WI38 (cell line): ENCODE measurements around the gene SLAMF1.
"Not testable (repeated sequence)": the region's sequence is repeated elsewhere in the genome, so short reads cannot be mapped to it uniquely, and the experiment has no call there.

Experiments used
- H3K4me3 ChIP-seq: 2 replicates; pipeline ENCODE4 v1.5.1; 2011; ENCODE audit warnings: low read depth, mild to moderate bottlenecking, control low read depth, low read length
- TF ChIP-seq, protein P1 (sequence below): IDR thresholded peaks from 2 replicates; pipeline ENCODE4 v1.5.1; 2012; ENCODE audit warnings: low read depth, mild to moderate bottlenecking, control low read depth, low read length

Gene SLAMF1

DNA sequence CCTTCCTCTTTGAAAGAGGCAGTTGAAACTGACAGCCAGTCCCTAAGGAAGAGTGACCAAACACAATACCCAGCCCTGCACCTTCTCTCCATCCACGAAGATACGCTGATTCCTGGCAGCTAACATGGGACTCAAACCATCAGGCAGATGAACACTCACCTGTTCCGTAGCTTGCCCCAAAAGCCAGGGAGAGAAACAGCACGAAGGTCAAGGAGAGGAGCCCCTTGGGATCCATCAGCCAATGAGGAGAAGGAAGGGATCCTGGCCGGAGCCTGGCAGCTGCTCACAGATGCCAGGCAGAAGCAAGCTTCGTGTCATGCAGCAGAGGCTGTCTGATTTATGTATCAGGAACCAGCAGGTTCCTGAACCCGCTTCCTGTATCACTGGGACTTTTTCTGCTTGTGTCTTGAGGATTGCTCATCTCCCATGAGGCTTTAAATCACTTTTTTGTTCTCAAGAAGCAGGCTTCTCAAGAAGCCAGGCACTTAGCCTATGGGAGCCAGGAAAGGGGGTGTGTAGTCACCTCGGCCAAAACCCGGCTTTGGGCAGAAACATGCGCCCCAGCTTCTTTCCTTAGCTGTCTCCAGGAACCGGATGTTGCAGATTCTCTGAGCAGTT, at the start of gene SLAMF1:
SLAMF1 (minus strand) TSS at position 334 of the 618 bp plus-strand sequence; CDS start at position 235, 99 bp downstream.
- TF ChIP-seq, protein P1, sequence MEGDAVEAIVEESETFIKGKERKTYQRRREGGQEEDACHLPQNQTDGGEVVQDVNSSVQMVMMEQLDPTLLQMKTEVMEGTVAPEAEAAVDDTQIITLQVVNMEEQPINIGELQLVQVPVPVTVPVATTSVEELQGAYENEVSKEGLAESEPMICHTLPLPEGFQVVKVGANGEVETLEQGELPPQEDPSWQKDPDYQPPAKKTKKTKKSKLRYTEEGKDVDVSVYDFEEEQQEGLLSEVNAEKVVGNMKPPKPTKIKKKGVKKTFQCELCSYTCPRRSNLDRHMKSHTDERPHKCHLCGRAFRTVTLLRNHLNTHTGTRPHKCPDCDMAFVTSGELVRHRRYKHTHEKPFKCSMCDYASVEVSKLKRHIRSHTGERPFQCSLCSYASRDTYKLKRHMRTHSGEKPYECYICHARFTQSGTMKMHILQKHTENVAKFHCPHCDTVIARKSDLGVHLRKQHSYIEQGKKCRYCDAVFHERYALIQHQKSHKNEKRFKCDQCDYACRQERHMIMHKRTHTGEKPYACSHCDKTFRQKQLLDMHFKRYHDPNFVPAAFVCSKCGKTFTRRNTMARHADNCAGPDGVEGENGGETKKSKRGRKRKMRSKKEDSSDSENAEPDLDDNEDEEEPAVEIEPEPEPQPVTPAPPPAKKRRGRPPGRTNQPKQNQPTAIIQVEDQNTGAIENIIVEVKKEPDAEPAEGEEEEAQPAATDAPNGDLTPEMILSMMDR = no peak
- H3K4me3 ChIP-seq = no peak within 1 kb of the TSS

- H3K4me3 ChIP-seq = not testable (repeated sequence)
These were observed 45.5 kb upstream of the SLAMF1 start for GRCh38 chr1:160692390-160692789.

DNA sequence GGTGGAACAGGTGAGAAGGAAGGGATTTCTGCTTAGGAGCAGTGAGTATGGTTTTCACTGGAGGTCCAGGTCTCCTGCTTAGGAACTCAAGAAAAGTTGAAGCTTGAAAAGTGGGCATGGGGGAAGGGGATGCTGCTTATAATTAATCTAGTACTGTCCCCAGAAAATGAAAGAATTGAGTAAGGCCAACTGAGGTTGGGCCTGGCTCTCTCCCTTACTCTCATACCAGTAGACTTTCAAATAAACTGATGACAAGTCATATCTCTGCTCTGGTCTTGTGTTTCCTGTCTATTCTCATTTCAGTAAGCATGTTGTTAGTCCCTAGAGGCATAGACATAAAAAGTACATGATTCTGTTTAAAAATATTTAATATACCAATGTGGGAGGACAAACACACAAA, 38.4 kb upstream of the SLAMF1 start:
- TF ChIP-seq, protein P1 = no peak
- no peak overlapping the region for H3K4me3 ChIP-seq

DNA sequence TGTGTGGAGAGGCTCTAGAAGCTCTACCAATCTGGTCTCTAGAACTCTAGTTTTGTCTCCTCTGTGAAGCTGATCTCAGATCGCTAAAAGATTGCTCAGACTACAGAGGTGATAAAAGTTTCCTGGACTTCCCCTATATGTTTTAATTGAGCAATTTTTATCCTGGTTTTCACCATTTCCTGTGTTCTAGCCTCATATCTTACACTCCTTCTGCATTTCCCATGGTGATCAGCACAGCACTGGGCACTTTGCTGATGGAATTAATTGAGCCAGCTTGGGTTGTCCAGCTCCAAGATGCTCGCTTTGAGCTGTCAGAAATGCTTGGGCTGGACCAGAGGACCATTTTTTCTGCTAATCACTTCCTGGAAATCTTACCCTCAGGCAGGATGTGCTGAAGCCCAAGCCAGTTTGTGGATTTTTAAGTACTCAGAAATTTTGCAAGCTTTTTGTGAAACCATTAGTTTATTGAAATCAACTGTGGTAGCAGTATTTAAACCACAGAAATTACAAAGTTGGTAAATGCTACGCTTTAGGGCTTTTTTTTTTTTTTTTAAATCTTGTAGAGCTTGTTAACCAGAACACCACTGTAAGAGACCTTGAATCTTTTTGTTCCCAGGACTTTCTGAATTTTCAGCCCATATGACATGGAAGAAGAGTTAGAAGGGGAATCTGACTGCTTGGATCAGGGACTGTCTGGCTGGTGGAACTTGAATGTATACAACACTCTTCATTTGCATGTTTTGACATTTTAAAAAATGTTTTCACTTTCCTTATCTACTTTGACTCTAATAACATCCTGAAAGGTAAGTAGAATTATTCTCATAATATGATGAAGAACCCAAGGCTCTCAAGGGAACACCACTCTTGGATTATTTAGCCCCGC, 36.4 kb upstream of the SLAMF1 start:
- H3K4me3 ChIP-seq = no peak overlapping the region
- TF ChIP-seq, protein P1 = no peak

- H3K4me3 ChIP-seq = no peak overlapping the region
- TF ChIP-seq, protein P1 = no peak
These were observed 35.0 kb upstream of the SLAMF1 start for GRCh38 chr1:160681891-160682140.

DNA sequence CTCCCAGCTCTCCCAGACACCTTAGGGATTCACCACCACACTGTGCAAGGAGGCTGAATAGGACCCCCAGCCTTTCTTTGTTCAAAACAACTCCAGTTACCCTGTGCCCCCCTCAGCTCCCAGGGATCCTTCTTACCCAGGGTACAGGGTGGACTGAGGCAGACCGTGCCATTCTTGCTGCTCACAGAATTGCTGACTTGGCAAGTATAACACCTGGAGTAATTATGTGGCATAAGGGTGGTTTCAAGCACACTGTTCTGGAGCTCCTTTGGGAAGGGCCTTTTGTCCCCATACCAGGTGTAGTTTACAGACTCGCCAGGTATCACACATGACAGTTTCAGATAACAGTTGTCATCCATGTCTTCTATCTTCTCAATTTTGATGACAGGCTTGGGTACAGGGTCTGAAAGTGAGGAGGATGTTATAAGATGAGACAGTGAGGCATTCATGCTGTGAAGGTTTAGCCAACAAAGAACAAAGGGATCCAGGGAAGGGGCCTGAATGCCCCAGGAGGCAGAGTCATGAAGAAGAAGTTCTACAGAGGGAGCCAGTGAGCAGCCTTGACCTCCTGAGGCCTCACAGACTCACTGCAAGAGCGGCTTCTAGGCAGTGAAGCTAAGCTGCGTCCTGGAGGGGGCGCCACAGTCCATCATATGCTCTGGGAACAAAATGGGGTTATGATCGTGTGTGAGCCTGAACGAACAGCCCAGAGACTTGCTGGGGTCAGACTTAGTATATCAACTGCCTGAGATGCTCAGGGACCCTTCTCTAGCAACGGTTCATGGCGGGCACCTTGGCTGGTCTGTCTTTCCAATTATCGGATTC, 34.4 kb upstream of the SLAMF1 start:
- TF ChIP-seq, protein P1 = peak; percentile 29; the same call in 1 of the 2 replicates
- H3K4me3 ChIP-seq = no peak overlapping the region

DNA sequence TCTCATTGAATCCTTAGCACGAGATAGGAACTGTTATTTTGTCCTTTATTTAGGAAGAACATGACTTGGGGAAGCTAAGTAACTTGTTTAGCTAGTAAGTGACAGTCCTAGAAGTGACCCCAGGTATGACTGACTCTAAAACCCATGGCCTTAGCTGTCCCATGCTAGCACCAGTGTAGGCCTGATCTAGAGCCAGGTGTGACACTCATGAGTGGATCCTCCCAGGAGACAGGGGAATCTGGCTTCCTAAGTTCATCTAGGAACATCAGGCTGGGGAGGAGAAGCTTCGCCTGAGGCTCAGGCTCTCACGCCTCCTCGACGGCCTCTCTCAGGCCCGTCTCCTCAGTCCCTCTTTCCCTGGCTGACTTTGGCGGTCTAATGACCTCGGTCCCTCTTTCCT, 33.6 kb upstream of the SLAMF1 start:
- no peak overlapping the region for H3K4me3 ChIP-seq
- TF ChIP-seq, protein P1 = no peak
